ENCODE data around the gene BTLA.
"Not testable (repeated sequence)": the region's sequence is repeated elsewhere in the genome, so short reads cannot be mapped to it uniquely, and the experiment has no call there.

BTLA gene

DNA sequence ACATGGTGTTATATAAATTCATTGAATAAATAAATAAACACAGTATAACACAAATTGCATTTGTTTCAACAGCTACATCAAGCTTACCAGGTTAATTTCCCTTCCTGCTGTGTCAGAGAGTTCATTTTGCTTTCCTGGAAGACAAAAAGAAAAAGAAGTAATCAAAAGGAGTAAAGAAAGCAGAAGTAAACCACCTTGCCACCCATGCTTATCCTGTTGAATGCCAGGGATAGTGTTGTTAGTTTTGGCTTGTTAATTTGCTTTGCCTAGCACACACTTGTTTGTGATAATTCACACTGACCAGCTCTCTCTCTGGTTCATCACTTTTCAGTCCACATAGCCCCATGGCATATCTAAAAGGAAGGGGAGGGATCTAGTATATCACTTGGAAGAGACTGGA, 29.6 kb downstream of the BTLA start:
- H3K4me3 ChIP-seq (ENCODE audit: control insufficient read depth, low read depth, low read length): no peak overlapping the region
- DNase-seq (ENCODE audit: low read depth): no peak
- TF ChIP-seq, protein P1, sequence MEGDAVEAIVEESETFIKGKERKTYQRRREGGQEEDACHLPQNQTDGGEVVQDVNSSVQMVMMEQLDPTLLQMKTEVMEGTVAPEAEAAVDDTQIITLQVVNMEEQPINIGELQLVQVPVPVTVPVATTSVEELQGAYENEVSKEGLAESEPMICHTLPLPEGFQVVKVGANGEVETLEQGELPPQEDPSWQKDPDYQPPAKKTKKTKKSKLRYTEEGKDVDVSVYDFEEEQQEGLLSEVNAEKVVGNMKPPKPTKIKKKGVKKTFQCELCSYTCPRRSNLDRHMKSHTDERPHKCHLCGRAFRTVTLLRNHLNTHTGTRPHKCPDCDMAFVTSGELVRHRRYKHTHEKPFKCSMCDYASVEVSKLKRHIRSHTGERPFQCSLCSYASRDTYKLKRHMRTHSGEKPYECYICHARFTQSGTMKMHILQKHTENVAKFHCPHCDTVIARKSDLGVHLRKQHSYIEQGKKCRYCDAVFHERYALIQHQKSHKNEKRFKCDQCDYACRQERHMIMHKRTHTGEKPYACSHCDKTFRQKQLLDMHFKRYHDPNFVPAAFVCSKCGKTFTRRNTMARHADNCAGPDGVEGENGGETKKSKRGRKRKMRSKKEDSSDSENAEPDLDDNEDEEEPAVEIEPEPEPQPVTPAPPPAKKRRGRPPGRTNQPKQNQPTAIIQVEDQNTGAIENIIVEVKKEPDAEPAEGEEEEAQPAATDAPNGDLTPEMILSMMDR (conservative IDR thresholded peaks at IDR 0.05; ENCODE audit: control insufficient read depth, insufficient read depth, low read depth, low read length): no peak

- H3K4me3 ChIP-seq (ENCODE audit: control insufficient read depth, low read depth, low read length): no peak overlapping the region
- TF ChIP-seq, protein P1 (conservative IDR thresholded peaks at IDR 0.05; ENCODE audit: control insufficient read depth, insufficient read depth, low read depth, low read length): no peak
- DNase-seq (ENCODE audit: low read depth): no peak
These were observed 31.7 kb downstream of the BTLA start for GRCh38 chr3:112467539-112467938.

DNA sequence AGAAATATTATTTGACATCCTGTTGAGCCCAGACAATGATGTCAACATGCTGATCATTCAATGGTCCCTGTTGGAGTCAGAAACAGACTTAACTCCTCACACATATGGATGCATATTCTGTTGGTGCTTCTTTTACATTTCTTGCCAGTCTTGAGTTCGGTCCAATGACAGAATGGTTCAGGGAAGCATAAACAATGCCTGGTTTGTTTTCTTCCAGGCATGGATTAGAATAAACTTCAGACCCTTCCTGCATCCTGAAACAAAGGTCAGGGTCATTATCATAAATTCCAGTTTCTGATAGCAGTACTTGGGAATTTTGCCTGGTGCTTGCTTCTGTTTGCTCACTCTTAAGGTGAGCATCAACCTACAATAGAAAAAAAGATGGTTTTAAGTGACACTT, 33.3 kb downstream of the BTLA start:
- H3K4me3 ChIP-seq (ENCODE audit: control insufficient read depth, low read depth, low read length): no peak overlapping the region
- no peak for DNase-seq (ENCODE audit: low read depth)
- TF ChIP-seq, protein P1 (conservative IDR thresholded peaks at IDR 0.05; ENCODE audit: control insufficient read depth, insufficient read depth, low read depth, low read length): no peak

GRCh38 chr3:112464264-112464663, 35.0 kb downstream of the BTLA start:
- H3K4me3 ChIP-seq (ENCODE audit: control insufficient read depth, low read depth, low read length): no peak overlapping the region
- TF ChIP-seq, protein P1 (conservative IDR thresholded peaks at IDR 0.05; ENCODE audit: control insufficient read depth, insufficient read depth, low read depth, low read length): no peak
- no peak for DNase-seq (ENCODE audit: low read depth)

- DNase-seq (ENCODE audit: low read depth): no peak
- TF ChIP-seq, protein P1 (conservative IDR thresholded peaks at IDR 0.05; ENCODE audit: control insufficient read depth, insufficient read depth, low read depth, low read length): no peak
These were observed 36.0 kb downstream of the BTLA start for GRCh38 chr3:112463250-112463649.

DNA sequence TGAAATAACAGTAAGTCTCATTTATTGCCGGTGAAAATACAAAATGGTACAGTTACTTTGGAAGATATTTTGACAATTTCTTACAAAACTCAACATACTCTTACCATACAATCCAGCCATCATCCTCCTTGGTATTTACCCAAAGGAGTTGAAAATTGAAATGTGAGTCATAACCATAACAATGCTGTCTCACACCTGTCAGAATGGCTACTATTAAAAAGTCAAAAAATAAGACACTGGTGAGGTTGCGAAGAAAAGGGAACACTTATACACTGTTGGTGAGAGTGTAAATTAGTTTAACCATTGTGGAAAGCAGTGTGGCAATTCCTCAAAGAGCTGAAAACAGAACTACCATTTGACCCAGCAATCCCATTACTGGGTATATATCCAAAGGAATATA, 37.5 kb downstream of the BTLA start:
- not testable (repeated sequence) for H3K4me3 ChIP-seq (ENCODE audit: control insufficient read depth, low read depth, low read length); DNase-seq (ENCODE audit: low read depth)

More at GRCh38 chr3:112463250-112463649, 36.0 kb downstream of the BTLA start:
- H3K4me3 ChIP-seq (ENCODE audit: control insufficient read depth, low read depth, low read length): no peak overlapping the region

DNA sequence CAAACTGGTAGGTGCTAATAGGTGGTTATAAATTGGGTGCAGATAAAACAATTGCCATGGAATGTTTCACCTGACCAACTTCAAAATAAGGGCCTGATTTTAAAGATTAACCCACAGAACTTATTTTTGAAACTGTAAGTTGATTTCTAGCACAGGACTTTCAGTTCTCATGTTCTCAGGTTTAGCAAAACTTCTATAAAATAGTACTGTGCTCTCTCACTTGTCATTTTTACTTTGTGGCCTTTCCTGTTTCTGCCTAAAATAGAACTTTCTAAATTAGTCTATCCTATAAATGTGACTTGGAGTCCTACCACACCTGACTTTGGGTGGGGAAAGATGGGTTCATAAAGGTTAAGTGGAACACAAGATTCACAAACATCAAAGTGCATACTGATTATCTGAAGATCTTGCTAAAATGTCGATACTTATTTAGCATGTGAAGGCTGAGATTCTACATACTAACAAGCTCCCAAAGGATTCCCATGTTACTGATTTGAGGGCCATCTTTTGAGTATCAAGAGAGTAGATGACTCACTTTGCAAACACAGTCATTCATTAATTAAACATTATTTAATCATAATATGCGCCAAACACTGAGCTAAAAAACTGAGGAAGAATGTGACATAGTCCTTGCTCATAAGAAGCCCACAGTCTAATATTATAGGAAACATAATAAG, 38.6 kb downstream of the BTLA start:
- TF ChIP-seq, protein P1 (conservative IDR thresholded peaks at IDR 0.05; ENCODE audit: control insufficient read depth, insufficient read depth, low read depth, low read length): no peak
- no peak for DNase-seq (ENCODE audit: low read depth)
- H3K4me3 ChIP-seq (ENCODE audit: control insufficient read depth, low read depth, low read length): no peak overlapping the region
